HG03280 (cell line): ENCODE measurements around the gene SH3D21.

ENCODE experiments used
- ATAC-seq: cut with Tn5 transposase; IDR thresholded peaks from one replicate; pipeline ENCODE4 v1.9.1; 2021; ENCODE audit warnings: mild to moderate bottlenecking, moderate library complexity; ENCODE audit not compliant: unreplicated experiment

SH3D21 gene

DNA sequence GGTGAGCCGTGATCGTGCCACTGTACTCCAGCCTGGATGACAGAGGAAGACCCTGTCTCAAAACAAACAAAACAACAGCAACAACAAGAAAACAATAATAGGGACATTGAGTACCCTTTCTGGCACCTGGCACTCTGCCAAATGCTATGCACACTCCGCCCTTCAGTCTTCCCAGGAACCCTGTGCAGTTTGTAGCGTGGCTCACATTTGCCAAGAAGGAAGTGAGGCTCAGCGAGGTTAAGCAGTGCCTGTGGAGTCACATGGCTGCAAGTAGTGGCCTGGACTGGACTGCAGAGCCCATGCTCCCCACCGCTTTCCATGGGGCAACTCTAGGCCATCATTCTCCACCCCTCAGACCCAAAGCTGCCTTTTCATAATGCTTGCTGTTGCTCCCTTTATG lies 22.5 kb downstream of the SH3D21 start:
- no peak for ATAC-seq

DNA sequence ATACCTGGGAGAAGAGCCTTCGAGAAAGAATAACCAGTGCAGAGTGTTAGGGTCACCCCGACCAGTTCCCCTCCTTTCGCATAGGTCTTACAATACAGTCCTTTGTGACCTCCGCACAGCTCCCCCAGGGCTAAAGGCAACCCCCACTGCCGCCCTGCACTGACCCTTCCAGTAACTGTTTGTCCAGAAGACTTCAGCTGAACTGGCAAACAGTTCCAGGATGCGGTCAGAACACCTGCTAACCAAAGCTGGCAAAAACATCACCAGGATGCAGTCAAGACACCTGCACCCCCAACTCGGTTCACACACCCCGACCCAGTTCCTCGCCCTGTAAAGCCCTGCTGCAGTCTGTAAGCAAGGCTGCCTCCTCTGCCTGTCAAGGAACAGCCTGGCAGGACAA lies 23.6 kb downstream of the SH3D21 start:
- ATAC-seq, result no peak

DNA sequence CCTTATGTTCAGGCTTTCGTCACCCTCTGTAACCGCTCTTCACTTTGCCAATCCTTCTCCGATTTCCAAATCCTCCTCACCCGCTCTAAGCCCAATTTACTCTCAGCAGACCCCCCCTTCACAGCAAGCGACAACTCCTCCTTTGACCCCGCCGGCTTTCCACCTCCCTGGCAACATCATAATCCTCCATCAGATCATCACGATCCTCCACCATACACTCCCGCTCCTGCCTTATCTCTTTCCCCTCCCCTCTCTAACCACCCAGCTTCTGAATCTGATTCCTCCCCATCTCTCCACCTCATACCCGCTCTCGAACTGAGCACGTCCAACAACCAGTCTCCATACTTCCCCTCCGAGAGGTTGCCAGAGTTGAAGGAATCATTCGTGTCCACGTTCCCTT lies 24.8 kb downstream of the SH3D21 start:
- no peak for ATAC-seq

DNA sequence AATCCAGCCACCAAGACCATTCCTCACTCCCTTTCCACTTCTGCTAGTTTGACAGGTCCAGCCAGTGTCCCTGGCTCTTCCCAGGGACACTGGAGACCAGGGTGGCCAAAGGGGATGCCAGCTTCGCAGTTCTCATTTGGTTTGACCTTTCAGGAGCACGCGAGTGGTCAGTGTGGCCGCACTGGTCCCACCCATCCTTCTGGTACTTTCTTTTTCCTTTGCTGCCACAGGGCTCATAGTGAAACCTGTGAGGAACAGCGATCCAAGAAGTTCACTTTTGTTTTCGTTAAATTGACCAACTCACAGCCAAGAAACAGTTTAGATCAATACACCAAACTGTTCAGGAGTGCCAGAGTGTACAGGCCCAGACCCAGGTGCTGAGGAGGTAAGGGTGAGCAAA lies 31.7 kb downstream of the SH3D21 start:
- ATAC-seq, result no peak

DNA sequence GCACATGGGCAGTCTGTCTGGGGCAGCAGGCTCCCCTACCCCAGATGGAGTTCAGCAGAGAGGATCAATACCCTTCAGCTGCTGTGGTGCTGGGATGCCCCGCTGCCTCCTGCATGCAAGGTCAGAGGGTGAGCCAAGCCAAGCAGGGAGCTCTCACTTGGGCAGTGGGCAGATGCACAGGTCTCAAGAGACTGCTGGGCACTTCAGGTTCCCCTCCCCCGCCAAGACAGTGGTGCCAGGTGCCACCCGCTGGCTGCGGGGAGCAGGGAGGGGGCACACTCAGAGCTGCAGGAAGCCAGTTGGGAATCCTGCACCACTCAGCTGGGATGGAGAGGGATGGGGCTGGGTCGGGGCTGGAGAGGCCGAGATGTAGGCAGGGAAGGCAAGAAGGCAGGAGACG lies 33.0 kb downstream of the SH3D21 start:
- ATAC-seq, result no peak

DNA sequence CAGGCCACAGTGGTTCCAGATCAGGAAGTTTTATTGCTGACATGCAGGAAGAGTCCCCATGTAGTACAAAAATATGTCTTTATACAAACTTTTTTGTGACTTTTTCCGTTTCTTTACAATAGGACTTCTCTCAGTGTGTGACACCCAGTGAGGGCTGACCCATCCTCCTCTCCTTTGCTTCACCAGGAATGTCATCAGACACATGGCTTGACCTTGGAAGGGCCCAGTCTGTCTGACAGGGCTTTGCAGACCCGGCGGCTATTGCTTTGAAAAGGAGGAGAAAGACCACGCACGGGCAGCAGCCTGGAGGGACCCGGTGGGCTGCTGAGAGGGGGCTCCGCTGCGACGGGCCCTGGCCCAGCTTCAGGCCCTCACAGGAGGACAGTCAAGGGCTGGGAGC lies 33.4 kb downstream of the SH3D21 start:
- ATAC-seq, result no peak

DNA sequence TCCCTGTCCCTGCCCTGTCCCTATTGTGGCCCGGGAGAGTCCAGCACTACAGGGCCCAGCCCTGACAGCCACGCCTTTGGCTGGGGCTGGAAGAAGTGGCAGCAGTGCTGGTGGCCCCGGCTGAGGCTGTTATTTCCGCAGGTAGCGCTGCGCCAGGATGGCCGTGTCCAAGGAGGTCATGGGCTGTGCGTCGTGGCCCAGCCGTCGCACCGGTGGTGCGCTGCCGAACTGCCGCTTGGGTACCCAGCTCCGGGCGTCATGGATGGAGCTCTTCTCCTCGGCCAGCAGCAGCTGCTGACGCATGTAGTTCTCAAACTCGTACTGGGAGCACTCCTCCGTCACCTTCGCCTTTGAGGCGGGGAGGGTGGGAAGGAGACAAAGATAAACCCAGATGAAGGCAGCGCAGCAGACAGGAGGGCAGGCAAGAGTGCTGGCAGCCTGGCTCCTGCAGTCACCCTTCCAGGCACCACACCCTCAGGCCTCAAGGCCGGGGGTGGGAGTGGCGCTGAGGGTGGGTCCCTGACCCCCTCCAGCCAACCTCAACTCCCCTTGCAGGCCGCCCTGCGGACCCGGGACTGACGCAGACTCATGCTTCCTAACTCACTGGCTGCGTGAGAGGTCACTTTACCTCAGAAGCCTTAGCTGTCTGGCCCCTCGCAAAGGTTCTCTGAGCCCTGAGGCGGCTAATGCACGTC lies 35.6 kb downstream of the SH3D21 start:
- no peak for ATAC-seq

DNA sequence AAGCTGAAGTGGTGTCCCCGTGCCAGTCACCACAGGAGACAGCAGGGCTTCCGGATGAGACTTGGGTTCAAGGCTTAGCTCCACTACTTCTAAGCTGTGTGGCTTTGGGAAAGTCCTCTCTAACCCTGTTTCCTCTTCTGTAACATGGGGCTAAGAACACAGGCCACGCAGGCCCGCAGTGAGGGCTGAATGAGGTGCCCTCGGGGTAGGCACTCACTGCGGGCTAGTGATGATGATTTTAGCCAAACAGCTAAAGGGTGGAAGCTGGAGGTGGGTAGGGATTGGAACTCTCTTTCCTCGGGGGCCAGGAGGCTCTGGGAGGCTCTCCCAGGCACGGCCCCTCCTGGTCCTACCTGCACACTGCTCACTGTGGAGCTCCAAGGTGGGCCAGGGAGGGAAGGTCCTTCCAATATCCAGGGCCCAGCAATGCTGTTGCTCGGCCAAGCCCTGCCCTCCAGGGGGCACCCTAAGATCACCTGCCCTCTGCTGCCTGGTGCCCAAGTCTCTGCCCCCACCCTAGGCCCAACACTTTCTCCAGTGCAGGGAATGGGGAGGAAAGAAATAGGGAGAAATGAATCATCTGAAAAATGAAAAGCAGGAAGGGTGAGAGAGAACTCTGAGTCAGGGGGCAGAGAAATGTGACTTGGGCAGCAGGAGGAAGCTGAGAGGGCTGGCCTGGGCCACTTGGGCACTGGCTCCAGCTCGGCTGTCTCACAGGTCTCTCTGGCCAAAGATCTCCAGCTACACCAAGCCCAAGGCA lies 36.4 kb downstream of the SH3D21 start:
- ATAC-seq, result no peak

DNA sequence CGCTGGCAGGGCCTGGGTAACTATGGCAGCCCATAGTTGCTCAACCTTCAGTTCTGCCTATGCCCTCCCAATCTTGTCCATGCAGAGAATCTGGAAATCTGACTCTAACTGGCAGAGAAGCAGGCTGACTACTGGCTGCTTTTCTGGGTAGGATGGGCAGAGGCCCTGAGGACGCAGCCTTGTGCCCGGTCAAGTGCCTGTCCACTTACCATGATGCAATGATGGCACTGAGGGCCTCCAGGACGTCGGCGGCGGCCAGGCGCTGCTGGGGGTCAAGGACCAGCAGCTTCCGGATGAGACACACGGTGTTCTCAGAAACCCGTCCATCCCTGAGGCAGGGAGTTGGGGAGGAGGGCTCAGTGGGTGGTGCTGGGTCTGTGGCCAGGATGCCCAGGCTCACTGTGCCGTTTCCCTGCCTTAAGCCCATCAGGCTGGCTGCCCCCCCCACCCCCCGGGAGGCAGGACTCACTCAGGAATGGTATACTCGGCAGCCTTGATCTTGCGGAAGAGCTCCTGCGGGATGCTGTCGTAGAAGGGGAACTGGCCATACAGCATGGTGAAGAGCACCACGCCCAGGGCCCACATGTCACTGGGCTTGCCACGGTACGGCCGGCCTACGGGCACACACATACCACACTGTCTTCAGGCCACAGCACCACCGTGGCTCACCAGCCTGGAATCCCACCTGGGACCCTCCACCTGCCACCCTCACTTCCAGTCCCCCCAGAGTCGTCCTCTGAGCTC lies 37.7 kb downstream of the SH3D21 start:
- ATAC-seq, result no peak

DNA sequence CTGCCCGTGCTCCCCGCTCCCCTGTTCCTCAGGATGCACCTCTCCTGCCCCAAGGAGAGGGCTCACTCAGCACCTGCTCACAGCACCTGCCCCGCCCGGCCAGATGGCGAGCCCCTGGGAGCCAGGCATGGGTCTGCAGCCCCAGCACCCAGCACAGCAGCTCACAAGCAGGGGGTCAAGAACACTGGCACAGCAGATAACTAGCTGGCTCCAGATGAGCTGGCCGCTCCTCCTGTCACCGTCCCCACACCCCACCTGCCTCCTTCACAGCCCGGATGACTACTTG lies 38.2 kb downstream of the SH3D21 start:
- ATAC-seq, result no peak

DNA sequence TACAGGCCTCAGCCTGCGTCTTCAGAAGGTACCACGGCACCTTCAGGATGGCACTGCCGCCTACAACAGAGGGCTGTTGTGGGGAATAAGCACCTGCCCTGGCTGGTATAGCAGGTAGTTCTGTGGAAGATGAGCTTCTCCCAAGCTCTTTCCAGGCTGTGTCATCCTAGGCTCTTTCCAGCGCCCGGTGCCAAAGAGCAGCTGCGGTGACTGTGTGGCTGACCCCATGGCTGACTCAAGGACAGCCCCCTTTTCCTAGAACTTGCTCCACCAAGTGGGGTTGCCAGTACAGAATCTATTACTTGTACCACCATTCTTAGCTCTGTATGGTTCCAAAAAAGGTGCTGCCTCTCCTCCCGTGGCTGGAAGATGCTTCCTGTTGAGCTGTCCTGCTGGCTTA lies 39.2 kb downstream of the SH3D21 start:
- ATAC-seq, result no peak

DNA sequence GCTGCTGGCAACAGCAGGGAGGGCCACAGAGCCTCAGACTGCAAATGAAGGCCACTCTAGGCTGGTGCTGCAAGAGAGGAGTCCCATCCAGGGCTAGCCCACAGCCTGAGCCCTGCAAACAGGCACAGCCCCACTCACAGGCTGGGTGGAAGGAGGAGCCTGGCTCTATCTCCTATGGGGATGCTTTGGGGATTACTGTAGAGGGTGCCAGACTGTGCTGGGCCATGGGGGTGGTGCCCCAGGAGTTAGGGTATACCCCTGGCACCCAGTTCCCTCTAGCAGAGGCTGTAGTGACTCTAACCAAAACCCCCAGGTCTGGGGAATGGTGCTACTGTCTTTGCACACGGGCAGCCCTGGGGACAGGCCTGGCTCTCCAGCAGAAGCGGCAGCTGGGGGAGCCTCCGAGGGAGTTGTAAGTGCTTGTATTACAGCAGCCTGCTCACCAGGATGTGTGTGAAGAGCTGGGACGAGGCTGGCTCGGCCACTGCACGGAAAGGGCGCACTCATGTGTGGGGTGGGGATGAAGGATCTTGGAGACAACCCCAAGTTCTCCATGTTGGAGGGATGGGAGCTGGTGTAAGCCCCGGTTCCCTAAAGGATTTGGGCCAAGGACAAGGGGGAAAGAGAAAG lies 40.7 kb downstream of the SH3D21 start:
- ATAC-seq, result no peak

DNA sequence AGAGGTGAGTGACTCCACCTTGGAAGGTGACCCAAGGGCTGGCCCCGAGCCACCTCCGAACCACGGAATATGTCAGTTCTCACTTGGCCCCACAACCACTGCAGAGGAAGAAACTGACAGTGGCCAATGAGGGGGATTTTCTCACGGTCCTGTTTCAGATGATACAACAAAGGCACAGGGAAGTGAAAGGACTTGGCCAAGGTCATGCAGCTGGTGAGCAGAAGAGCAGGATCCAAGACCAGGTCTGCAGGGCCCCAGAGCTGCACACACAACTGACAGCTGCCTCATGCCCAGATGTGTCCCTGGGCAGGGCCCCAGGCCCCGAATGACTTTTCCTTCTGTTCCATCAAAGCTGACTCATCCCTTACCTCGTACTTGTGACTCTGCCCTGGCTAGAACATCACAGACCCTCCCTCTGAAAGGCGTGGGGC lies 43.1 kb downstream of the SH3D21 start:
- ATAC-seq, result peak; percentile 74

DNA sequence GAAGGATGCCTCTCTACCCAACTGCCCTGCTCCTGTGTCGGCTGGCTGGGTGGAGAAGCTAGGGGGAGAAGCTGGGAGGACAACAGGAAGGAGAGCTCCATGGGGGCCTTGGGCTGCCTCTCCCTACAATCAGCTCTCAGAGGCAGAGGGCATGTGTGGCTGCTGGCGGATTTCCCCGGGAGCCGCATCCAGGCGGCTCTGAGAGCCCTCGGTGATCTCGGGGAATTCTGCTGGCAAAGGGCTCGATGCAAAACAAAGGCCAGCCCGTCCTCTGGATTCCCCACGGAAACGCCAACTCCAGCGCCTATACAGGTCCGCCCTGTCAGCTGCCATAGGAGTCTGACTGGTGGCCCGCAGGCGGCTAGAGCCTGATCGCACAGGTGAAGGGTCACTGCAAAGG lies 43.7 kb downstream of the SH3D21 start:
- no peak for ATAC-seq

DNA sequence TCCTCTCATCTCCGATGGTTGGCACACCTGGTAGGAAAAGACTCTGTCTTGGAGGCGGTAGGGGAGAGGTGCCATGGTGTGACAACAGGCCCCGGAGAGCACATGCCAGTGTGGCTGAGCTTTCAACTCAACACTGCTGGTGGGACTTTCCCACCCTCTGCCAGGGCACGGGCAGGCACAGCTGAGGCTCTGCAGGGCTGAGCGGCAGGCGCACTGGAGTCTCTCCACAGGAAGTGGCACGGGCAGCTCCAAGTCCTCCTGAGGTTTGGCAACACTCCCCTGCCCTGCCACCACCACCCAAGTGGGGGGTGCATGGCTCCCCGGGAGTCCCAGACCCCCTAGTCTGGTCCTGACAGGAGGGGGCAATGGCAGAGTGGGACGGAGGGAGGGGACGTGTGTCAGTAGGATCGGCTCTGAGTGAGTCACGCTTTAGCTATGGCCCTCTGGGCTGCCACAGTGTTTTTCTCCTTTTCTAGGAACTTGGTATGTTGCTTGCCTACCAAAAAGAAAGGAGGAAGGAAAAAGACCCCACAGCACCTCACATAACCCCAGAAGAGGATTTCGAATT lies 44.6 kb downstream of the SH3D21 start:
- ATAC-seq, result no peak

DNA sequence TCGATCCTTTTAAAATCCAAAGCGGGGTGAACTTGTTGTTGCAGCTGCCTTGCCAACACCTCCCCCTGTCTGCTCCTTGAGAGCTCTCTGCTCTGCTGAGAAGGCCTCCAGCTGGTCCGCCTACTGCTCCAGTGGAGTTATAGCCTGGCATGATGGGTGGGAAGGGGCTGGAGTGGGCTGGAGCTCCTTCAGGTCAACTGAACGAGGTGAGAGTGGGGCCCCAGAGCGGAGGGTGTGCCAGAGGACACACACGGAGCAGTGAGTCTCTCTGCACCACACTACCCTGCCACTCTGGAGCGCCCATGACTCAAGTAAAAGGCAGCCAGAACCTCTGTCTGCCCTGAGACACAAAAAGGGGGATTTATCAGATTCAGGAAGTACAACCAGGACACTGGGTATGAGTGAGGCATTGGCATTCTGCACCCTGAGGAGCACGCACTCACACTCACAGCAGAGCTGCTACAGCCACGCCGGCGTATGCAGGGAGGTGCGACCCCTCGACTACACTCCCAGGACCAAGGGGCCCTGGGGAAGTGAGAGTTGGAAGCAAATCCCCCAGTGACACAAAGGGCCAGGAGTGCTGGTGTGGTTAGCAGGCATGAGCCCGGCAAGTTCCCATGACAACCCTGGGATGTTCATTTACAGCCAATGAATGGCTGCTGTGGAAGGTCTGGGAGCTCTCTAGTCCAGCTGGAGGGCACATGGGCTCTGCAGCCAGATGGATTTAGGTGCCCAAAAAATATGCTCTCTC lies 45.2 kb downstream of the SH3D21 start:
- no peak for ATAC-seq

DNA sequence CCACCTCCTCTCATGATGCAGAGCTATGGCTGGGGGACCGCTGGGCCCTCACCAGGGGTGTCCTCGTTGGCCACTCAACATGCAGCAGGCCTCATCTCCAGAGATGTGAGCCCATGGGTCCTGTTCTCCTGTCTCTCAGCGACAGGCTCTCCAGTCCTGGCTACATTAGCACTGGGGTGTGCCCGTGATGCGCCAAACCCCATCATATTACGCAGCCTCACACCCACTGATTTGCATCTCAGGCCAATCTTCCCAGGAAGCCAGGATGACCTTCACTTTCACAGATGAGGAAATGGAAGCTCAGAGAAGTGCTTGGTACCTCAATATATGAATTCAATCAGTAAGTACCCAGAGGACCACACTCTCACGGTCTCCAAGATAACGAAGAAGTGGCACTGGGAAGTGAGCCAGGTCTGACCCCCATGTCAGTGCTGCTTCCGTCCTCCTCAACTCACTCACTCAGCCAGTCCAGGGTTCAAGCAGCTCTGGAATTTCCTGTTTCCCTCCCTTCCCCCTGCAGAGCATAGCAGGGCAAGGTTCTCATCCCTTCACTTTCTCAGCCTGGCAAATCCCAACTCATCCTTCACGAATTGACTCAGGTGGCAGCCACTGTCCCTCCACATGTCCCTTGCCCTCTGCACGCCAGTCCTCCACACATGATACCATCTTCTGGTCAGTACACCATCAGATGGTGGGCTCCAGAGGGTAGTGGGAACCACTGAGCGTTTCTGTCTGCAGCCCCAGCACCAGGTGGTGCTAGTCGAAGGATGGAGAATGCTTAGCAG lies 46.1 kb downstream of the SH3D21 start:
- ATAC-seq, result no peak

DNA sequence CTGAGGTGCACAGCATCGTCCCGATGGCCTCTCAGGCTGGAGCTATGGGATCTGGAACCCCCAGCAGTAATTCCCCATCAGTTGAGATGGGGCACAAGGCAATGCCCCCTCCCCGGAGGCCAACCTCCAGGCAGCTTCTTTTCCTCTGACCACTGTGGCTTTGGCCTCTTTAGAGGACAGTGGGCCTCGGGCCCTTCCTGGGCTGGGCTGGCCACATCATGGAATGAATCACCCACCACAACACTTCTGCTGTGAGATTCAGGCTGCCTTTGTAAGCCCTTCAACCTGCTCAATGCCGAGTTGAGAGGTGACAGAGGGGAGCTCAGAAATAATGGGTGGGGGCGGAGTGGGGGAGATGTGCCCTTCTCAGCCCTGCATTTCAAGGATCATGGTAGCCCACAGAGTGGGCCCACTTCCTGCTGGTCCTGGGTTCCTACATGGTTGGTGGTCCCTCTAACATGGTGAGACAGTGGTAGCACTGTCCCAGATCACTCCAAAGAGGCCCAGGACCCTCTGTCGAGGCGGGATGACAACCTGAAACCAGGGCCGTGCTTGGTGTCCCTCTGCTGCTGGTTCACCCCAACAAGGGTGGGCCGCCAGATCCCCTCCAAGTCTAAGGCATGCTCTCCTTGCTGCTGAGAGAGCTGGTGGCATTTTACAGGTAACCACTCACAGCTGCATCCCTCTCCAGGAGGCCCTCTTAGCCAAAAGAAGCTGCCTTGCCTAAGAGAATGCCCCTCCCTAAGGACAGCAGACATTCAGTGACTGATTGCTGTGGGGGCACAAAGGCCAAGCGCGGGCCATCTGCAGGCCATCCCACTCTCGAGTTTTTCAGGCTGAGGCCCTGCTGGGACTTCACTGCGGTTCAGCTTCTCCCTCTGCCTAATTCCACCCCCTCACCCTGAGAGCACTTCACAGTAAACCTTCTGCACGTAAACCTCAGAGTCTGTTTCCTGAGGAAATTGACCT lies 47.0 kb downstream of the SH3D21 start:
- no peak for ATAC-seq

DNA sequence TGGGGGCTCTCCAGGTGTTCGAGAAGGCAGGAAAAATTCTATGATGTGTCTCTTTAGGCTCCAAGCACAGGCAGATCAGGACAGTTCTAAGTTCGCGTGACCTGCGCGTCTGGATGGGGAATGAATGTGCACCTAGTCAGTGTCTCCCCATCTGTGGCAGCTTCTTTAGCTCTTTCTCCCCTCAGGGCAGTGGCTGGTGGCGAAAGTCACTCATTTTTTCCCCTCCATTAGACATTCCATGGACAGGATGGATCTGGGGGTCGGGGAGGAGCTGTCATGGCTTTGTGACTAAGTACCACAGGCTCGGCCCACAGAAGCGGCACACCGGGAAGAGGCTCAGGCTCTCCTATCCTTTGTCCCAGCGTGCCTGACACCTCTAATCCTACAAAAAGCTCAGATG lies 48.3 kb downstream of the SH3D21 start:
- ATAC-seq, result no peak
